GM12874 (cell line): ENCODE data around the gene BFSP1.

ENCODE experiments used
- TF ChIP-seq, protein P1 (sequence below): IDR thresholded peaks from 2 replicates; pipeline ENCODE4 v1.5.1; 2011; ENCODE audit warnings: low read depth, mild to moderate bottlenecking, control low read depth, low read length, moderate library complexity; ENCODE audit not compliant: insufficient read depth

The BFSP1 gene

GRCh38 chr20:17555106-17555505, 23.9 kb upstream of the BFSP1 start:
- TF ChIP-seq, protein P1, sequence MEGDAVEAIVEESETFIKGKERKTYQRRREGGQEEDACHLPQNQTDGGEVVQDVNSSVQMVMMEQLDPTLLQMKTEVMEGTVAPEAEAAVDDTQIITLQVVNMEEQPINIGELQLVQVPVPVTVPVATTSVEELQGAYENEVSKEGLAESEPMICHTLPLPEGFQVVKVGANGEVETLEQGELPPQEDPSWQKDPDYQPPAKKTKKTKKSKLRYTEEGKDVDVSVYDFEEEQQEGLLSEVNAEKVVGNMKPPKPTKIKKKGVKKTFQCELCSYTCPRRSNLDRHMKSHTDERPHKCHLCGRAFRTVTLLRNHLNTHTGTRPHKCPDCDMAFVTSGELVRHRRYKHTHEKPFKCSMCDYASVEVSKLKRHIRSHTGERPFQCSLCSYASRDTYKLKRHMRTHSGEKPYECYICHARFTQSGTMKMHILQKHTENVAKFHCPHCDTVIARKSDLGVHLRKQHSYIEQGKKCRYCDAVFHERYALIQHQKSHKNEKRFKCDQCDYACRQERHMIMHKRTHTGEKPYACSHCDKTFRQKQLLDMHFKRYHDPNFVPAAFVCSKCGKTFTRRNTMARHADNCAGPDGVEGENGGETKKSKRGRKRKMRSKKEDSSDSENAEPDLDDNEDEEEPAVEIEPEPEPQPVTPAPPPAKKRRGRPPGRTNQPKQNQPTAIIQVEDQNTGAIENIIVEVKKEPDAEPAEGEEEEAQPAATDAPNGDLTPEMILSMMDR: no peak

DNA sequence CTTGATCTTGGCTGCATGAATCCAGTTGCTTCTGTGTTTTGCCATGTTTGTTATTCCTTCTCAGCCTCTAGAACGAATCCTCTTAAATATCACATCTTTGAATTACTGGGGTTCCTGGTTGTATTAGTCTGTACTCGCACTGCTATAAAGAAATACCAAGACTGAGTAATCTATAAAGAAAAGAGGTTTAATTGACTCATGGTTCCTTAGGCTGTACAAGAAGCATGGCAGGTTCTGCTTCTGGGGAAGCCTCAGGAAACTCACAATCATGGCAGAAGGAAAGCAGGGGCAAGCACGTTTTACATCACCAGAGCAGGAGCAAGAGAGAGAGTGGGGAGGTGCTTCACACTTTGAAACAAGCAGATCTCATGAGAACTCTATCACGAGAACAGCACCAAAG, 18.0 kb upstream of the BFSP1 start:
- TF ChIP-seq, protein P1: no peak

GRCh38 chr20:17545127-17545526, 13.9 kb upstream of the BFSP1 start:
- TF ChIP-seq, protein P1: no peak

GRCh38 chr20:17543531-17544131, 12.5 kb upstream of the BFSP1 start:
- TF ChIP-seq, protein P1: no peak

DNA sequence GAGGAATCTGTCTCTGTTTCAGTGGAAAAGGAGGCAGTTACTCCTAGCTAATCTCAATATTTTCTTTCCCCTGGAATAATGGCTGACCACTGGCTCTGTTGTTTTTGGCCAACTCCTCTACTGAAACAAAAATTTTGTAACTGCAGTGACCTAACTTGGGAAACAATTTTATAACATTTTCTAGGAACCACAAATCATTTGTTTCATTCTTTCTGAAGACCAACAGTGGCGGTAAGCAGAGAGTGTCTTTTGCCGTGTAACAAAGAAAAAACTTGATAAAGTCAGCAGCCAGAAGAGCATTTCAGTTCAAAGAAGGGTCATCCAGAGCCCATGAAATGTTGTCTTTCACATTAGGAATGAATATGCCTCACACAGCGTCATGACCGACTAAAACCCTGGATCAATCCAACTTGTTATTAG, 11.8 kb upstream of the BFSP1 start:
- TF ChIP-seq, protein P1: no peak

GRCh38 chr20:17542481-17542880, 11.3 kb upstream of the BFSP1 start:
- TF ChIP-seq, protein P1: no peak

DNA sequence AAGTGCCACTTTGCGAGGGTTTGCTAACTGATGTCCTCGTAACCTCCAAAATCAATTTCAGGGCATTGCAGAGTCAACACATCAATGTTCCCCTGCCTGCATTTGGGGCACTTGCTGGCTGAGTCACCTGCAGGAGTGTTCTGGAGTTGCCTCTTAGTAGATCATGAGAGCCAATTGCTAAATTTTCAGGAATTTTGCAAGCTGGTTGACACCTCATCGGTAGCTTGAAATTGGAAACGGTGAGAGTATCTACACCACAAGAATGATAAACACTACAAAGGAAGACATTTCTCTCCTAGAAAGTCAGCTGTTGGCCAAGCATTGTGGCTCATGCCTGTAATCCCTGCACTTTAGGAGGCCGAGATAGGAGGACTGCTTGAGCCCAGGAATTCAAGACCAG, 10.8 kb upstream of the BFSP1 start:
- TF ChIP-seq, protein P1: no peak
